A673 (cell line): ENCODE results near the gene SULT2B1.

Experiments
- EZH2 ChIP-seq: fragments of 200-600 bp; sonication (generic); IDR thresholded peaks from 2 replicates; pipeline ENCODE4 v1.6.1; 2017; ENCODE audit warnings: borderline replicate concordance, low read depth, mild to moderate bottlenecking, mixed read lengths, antibody characterized with exemption, low read length; ENCODE audit not compliant: poor library complexity, severe bottlenecking
- TF ChIP-seq, protein P1 (sequence below): fragments of 300-800, 200-600 bp; sonication (generic); conservative IDR thresholded peaks from 2 replicates; pipeline ENCODE4 v1.5.1; 2017; ENCODE audit warnings: low read depth, mild to moderate bottlenecking, antibody characterized with exemption, low read length, moderate library complexity, mixed read lengths

DNA sequence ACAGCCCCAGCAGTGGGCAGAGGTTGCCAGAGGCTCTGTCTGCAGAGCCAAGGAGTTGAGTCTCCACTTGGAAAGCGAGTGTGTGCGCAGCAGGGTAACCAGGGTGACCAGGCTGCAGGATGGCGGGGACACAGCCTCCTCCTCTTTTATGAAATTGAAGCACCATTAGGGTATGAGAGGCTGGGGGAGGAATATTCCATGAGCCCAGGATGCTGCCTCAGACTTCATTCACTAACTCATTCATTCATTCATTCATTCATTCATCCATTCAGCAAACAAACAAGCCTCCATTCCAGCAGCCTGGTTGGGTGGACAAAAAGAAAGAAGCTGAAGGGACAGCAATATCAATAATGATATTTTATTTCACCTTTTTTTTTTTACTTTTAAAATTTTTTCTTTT is 33.8 kb upstream of the SULT2B1 start:
- TF ChIP-seq, protein P1, sequence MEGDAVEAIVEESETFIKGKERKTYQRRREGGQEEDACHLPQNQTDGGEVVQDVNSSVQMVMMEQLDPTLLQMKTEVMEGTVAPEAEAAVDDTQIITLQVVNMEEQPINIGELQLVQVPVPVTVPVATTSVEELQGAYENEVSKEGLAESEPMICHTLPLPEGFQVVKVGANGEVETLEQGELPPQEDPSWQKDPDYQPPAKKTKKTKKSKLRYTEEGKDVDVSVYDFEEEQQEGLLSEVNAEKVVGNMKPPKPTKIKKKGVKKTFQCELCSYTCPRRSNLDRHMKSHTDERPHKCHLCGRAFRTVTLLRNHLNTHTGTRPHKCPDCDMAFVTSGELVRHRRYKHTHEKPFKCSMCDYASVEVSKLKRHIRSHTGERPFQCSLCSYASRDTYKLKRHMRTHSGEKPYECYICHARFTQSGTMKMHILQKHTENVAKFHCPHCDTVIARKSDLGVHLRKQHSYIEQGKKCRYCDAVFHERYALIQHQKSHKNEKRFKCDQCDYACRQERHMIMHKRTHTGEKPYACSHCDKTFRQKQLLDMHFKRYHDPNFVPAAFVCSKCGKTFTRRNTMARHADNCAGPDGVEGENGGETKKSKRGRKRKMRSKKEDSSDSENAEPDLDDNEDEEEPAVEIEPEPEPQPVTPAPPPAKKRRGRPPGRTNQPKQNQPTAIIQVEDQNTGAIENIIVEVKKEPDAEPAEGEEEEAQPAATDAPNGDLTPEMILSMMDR, result no peak
- no peak for TF ChIP-seq EZH2
